HG02610 (cell line): Measurements from ENCODE around the gene ZNF532.
A peak's percentile ranks its signal among the peaks of the same experiment; 100 is the strongest.

Experiments used
- ATAC-seq: cut with Tn5 transposase; IDR thresholded peaks from one replicate; pipeline ENCODE4 v1.9.1; 2021; ENCODE audit warnings: mild to moderate bottlenecking, moderate library complexity; ENCODE audit not compliant: unreplicated experiment

The ZNF532 gene

GRCh38 chr18:58975781-58976180 is 111.1 kb downstream of the ZNF532 start:
- no peak for ATAC-seq

- no peak for ATAC-seq
Measured at GRCh38 chr18:58977223-58977622, 112.5 kb downstream of the ZNF532 start.

GRCh38 chr18:58977801-58978200 is 113.1 kb downstream of the ZNF532 start:
- ATAC-seq = no peak

GRCh38 chr18:58978916-58979315 is 114.2 kb downstream of the ZNF532 start:
- ATAC-seq = no peak

- no peak for ATAC-seq
Measured at GRCh38 chr18:58979615-58980014, 114.9 kb downstream of the ZNF532 start.

GRCh38 chr18:58980991-58981390 is 116.3 kb downstream of the ZNF532 start:
- ATAC-seq = peak; percentile 77

GRCh38 chr18:58983260-58984155 is 118.8 kb downstream of the ZNF532 start:
- ATAC-seq = no peak

GRCh38 chr18:58988600-58988999 is 123.9 kb downstream of the ZNF532 start:
- no peak for ATAC-seq

GRCh38 chr18:58989184-58989759 is 124.6 kb downstream of the ZNF532 start:
- no peak for ATAC-seq

- no peak for ATAC-seq
Measured at GRCh38 chr18:58990720-58991119, 126.0 kb downstream of the ZNF532 start.

- ATAC-seq = peak; percentile 95
Measured at GRCh38 chr18:58991167-58991798, 126.6 kb downstream of the ZNF532 start.

- ATAC-seq = no peak
Measured at GRCh38 chr18:58992301-58993231, 127.9 kb downstream of the ZNF532 start.

- ATAC-seq = no peak
Measured at GRCh38 chr18:58993260-58993659, 128.6 kb downstream of the ZNF532 start.

GRCh38 chr18:58995663-58996062 is 131.0 kb downstream of the ZNF532 start:
- ATAC-seq = no peak

GRCh38 chr18:58996131-58996641 is 131.5 kb downstream of the ZNF532 start:
- no peak for ATAC-seq

GRCh38 chr18:58996696-58997095 is 132.0 kb downstream of the ZNF532 start:
- ATAC-seq = no peak

- no peak for ATAC-seq
Measured at GRCh38 chr18:58997811-58998337, 133.2 kb downstream of the ZNF532 start.

- ATAC-seq = no peak
Measured at GRCh38 chr18:58998401-58999203, 133.9 kb downstream of the ZNF532 start.

- no peak for ATAC-seq
Measured at GRCh38 chr18:59001166-59001565, 136.5 kb downstream of the ZNF532 start.
